Mucosa of rectum (tissue), 2 donors: ENCODE measurements around the gene PRICKLE1.

Experiments used
- H3K27ac ChIP-seq, 2 donors: one replicate each; pipeline ENCODE4 v1.7.0; 2013; ENCODE audit warnings: inconsistent platforms in 2 of 2, low read depth in 2 of 2, low read length in 2 of 2
- H3K27me3 ChIP-seq, 2 donors: one replicate each; pipeline ENCODE4 v1.7.0; 2013; ENCODE audit warnings: low read length in 2 of 2; ENCODE audit not compliant: control insufficient read depth in 2 of 2, insufficient read depth in 2 of 2
- H3K36me3 ChIP-seq, 2 donors: one replicate each; pipeline ENCODE4 v1.7.0; 2013; ENCODE audit warnings: low read length in 2 of 2; ENCODE audit not compliant: control insufficient read depth in 2 of 2, insufficient read depth in 2 of 2
- H3K4me1 ChIP-seq, 2 donors: one replicate each; pipeline ENCODE4 v1.7.0; 2013; ENCODE audit warnings: low read length in 2 of 2, mild to moderate bottlenecking in 1 of 2; ENCODE audit not compliant: control insufficient read depth in 2 of 2, insufficient read depth in 2 of 2
- H3K4me3 ChIP-seq, 2 donors: one replicate each; pipeline ENCODE4 v1.7.0; 2013; ENCODE audit warnings: low read length in 2 of 2
- H3K9ac ChIP-seq, 2 donors: one replicate each; pipeline ENCODE4 v1.7.0; 2013; ENCODE audit warnings: low read length in 2 of 2, low read depth in 1 of 2, mild to moderate bottlenecking in 1 of 2
- H3K9me3 ChIP-seq, 2 donors: one replicate each; pipeline ENCODE4 v1.7.0; 2013; ENCODE audit warnings: low read length in 2 of 2; ENCODE audit not compliant: control insufficient read depth in 2 of 2
- donor health status: healthy.
- donor health status: Normal muscosa, but diverticular disease.

Gene PRICKLE1

GRCh38 chr12:42582050-42582449 is 7.5 kb downstream of the PRICKLE1 start:
- peaks cover 3 to 4% of the 10 kb centered on the region in 2 donors for H3K27me3 ChIP-seq
- no peaks in the 10 kb centered on the region for H3K4me1 ChIP-seq
- H3K9ac ChIP-seq, result no peak overlapping the region
- no peaks in the 10 kb centered on the region for H3K36me3 ChIP-seq
- no peak overlapping the region for H3K27ac ChIP-seq
- H3K9me3 ChIP-seq, result no peaks in the 10 kb centered on the region
- H3K4me3 ChIP-seq, result no peak overlapping the region

GRCh38 chr12:42576374-42576773 is 13.2 kb downstream of the PRICKLE1 start:
- Histone ChIP-seq H3K4me1 (no peaks in the 10 kb centered on the region), H3K9ac (no peak overlapping the region), H3K36me3 (no peaks in the 10 kb centered on the region), H3K9me3 (no peaks in the 10 kb centered on the region), H3K27me3 (no peaks in the 10 kb centered on the region), H3K4me3 (no peak overlapping the region), H3K27ac (no peak overlapping the region)

- Histone ChIP-seq H3K9ac (no peak overlapping the region), H3K9me3 (no peaks in the 10 kb centered on the region), H3K27me3 (no peaks in the 10 kb centered on the region), H3K36me3 (no peaks in the 10 kb centered on the region), H3K27ac (no peak overlapping the region), H3K4me3 (no peak overlapping the region), H3K4me1 (no peaks in the 10 kb centered on the region)
Measured at GRCh38 chr12:42575717-42576116, 13.8 kb downstream of the PRICKLE1 start.

GRCh38 chr12:42574851-42575266 is 14.7 kb downstream of the PRICKLE1 start:
- Histone ChIP-seq H3K36me3 (no peaks in the 10 kb centered on the region), H3K4me1 (no peaks in the 10 kb centered on the region), H3K9me3 (no peaks in the 10 kb centered on the region), H3K9ac (no peak overlapping the region), H3K27ac (no peak overlapping the region), H3K27me3 (no peaks in the 10 kb centered on the region), H3K4me3 (no peak overlapping the region)

GRCh38 chr12:42571327-42572009 is 18.1 kb downstream of the PRICKLE1 start:
- H3K4me1 ChIP-seq, result no peaks in the 10 kb centered on the region

GRCh38 chr12:42570076-42570475 is 19.5 kb downstream of the PRICKLE1 start:
- Histone ChIP-seq H3K4me3 (no peak overlapping the region), H3K36me3 (no peaks in the 10 kb centered on the region), H3K27me3 (no peaks in the 10 kb centered on the region), H3K9ac (no peak overlapping the region), H3K9me3 (no peaks in the 10 kb centered on the region), H3K4me1 (no peaks in the 10 kb centered on the region), H3K27ac (no peak overlapping the region)

More at GRCh38 chr12:42571327-42572009, 18.1 kb downstream of the PRICKLE1 start:
- no peaks in the 10 kb centered on the region for H3K27me3 ChIP-seq
- no peaks in the 10 kb centered on the region for H3K9me3 ChIP-seq
- H3K27ac ChIP-seq, result no peak overlapping the region
- H3K36me3 ChIP-seq, result no peaks in the 10 kb centered on the region
- H3K4me3 ChIP-seq, result no peak overlapping the region
- no peak overlapping the region for H3K9ac ChIP-seq

GRCh38 chr12:42568952-42569915 is 20.3 kb downstream of the PRICKLE1 start:
- H3K9me3 ChIP-seq, result no peaks in the 10 kb centered on the region
- no peak overlapping the region for H3K4me3 ChIP-seq
- no peaks in the 10 kb centered on the region for H3K4me1 ChIP-seq
- no peak overlapping the region for H3K27ac ChIP-seq
- H3K27me3 ChIP-seq, result no peaks in the 10 kb centered on the region
- H3K36me3 ChIP-seq, result no peaks in the 10 kb centered on the region
- H3K9ac ChIP-seq, result no peak overlapping the region

- Histone ChIP-seq H3K27me3 (no peaks in the 10 kb centered on the region), H3K9ac (no peak overlapping the region), H3K4me3 (no peak overlapping the region), H3K27ac (no peak overlapping the region), H3K4me1 (no peaks in the 10 kb centered on the region), H3K36me3 (no peaks in the 10 kb centered on the region), H3K9me3 (no peaks in the 10 kb centered on the region)
Measured at GRCh38 chr12:42565633-42566032, 23.9 kb downstream of the PRICKLE1 start.

GRCh38 chr12:42564996-42565395 is 24.6 kb downstream of the PRICKLE1 start:
- Histone ChIP-seq H3K27ac (no peak overlapping the region), H3K27me3 (no peaks in the 10 kb centered on the region), H3K4me3 (no peak overlapping the region), H3K9me3 (no peaks in the 10 kb centered on the region), H3K36me3 (no peaks in the 10 kb centered on the region), H3K4me1 (no peaks in the 10 kb centered on the region), H3K9ac (no peak overlapping the region)

GRCh38 chr12:42564556-42564955 is 25.0 kb downstream of the PRICKLE1 start:
- Histone ChIP-seq H3K4me1 (no peaks in the 10 kb centered on the region), H3K27me3 (no peaks in the 10 kb centered on the region), H3K9me3 (no peaks in the 10 kb centered on the region), H3K4me3 (no peak overlapping the region), H3K36me3 (no peaks in the 10 kb centered on the region), H3K27ac (no peak overlapping the region), H3K9ac (no peak overlapping the region)
